Measurements from ENCODE around the gene KLF7.

Gene KLF7

GRCh38 chr2:207165121-207166038 is at the start of gene KLF7:
KLF7 (minus strand) TSS chr2:207165948; CDS start chr2:207165568, 380 bp downstream.
- DNase-seq (ENCODE audit: low read depth in 3 of 3) = peak; percentile 32 to 37 (median 33)

DNA sequence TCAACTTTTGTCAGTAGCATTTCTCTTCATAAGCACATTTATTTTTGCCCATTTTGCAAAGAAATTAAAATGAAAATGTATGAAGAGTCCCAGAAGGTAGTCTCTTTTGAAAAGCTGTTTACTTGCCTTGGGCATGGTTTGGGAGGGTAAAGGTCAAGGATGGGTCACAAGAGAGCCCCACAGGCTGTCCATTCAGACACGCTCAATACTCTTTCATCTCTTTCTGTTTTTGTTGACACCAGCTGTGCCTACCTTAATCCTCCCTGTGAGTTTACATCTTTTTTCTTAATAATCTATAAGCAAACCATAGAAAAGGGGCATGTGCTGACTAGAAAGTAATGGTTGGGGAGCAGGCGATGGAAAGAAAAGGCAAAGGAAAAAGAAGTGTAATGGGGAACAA is 49.6 kb upstream of the KLF7 start:
- no peak for DNase-seq (ENCODE audit: low read depth in 3 of 3)

GRCh38 chr2:207214446-207214845 is 48.7 kb upstream of the KLF7 start:
- DNase-seq (ENCODE audit: low read depth in 3 of 3) = no peak

- no peak for DNase-seq (ENCODE audit: low read depth in 3 of 3)
Measured at GRCh38 chr2:207206011-207206410, 40.3 kb upstream of the KLF7 start.

DNA sequence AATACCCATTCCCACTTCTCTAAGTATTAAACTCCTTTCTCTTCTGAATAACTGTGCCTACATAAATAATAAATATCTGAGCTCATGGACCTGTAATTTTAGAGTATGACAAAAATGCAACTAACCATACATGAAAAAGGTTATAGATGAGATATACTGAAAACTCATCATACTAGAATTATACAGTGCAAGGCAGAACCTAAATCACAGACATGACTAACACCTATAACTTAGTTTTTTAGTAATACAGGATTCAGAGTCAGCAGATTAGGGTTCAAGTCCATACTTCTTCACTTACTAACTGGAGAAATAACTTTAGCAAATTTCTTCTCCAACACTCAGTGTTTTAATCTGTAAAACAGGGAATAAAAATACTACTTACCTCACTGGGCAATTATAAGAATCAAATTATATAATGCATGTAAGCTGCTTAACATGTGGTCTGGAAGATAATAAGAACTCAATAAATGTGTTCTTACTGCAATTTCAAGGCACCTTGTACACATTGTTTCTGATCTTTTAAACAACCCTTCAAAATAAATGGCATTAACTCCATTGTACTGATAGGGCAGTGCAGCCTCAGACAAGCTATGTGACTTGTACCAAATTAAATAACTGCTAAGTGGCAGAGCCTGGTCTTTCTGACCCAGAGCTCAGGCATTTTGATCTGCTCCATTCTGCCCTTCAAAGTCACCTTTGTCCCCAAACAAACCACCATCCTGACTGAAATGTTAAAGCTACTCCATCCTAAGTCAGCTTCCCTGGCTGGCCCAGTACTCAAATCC is 39.6 kb upstream of the KLF7 start:
- DNase-seq (ENCODE audit: low read depth in 3 of 3) = no peak

DNA sequence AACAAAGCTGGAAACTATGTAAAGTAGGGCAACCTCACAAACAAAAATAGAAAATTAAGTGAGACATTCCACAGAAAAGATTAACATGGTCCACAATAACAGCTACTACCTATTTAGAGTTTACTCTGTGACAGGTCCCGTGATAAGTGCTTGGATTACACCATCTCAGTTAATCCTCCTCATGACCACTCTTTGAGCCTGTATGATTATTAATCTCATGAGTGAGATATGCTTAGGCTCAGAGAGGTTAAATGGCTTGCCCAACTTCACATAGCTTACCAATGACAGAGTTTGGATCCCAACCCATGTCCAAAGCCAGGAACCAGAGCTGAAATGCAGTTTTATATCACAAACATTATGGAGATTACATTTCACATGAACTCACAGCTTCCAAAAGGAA is 37.3 kb upstream of the KLF7 start:
- DNase-seq (ENCODE audit: low read depth in 3 of 3) = no peak

- no peak for DNase-seq (ENCODE audit: low read depth in 3 of 3)
Measured at GRCh38 chr2:207202645-207203044, 36.9 kb upstream of the KLF7 start.

- DNase-seq (ENCODE audit: low read depth in 3 of 3) = no peak
Measured at GRCh38 chr2:207201416-207201815, 35.7 kb upstream of the KLF7 start.

- no peak for DNase-seq (ENCODE audit: low read depth in 3 of 3)
Measured at GRCh38 chr2:207200136-207200535, 34.4 kb upstream of the KLF7 start.

GRCh38 chr2:207194028-207194427 is 28.3 kb upstream of the KLF7 start:
- no peak for DNase-seq (ENCODE audit: low read depth in 3 of 3)

DNA sequence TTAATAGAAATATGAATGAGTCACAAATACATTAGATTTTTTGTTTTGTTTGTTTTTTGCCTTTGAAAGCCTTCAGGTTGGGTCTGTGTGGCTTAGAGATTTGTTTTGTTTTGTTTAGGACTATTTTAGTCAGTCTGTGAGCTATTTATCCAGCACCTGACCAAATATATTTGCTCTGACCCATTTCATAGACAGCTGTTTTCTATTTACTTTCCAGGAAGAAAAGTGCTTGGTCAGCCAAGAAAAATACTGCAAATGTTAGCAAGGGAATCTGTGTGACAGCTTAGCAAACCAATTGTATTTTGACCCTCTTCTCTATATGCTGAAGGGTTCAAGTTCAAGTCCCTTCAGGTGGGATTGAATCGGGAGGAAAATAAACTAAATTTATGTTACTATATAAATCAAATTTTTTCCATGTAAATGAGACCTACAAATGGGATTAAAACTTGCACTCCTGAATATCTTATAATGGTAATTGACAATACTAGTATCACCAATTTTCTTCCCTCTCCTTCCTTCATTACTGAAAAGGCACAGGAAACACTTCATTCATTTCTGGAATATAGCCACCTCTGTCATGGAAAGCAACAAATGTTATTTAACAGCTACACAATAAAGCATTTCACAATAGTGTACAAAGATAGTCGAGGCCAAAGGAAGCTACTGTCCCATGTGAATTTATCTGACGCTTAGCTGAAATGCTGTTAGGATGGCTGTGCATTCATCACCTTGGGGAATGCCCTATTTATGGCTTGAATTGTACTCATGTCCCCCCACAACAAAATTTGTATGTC is 23.1 kb upstream of the KLF7 start:
- no peak for DNase-seq (ENCODE audit: low read depth in 3 of 3)

DNA sequence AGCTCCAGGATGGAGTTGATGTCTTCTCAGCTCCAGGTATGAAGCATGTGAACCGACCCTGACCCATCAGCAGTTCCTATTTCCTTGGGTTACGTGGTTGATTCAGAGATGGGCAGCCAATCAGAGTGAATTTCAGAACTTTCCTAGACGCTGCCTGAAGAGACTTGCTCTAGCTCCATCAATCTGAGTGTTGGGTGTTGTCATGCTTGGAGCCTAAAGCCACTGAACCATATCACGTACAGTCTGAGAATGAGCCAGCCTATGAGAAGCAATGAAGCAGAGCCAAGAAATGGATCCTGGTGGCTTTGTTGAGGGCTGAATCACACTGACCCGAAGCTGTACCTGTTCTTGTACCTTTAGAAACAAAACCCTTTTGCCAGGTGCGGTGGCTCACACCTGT is 19.6 kb upstream of the KLF7 start:
- DNase-seq (ENCODE audit: low read depth in 3 of 3) = no peak

- no peak for DNase-seq (ENCODE audit: low read depth in 3 of 3)
Measured at GRCh38 chr2:207184768-207185167, 19.0 kb upstream of the KLF7 start.

DNA sequence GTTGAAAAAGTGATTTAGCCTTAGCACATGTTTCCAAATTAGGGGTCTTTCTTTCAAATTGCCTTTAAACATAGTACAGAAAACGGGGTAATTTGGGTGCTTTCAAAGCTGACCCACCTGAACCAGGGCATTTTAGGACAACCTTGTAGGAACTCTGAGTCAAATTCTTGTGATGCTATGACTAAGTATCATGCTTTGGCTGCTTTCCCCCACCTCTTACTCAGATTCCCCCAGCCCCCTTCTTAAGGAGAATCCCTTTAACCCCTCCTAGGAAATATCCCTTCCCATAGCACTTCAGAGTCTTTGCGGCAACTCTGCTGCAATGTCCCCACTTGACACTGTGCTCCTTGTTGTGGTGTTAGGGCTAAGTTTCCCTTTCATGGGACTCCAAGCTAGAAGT is 18.6 kb upstream of the KLF7 start:
- DNase-seq (ENCODE audit: low read depth in 3 of 3) = no peak

- DNase-seq (ENCODE audit: low read depth in 3 of 3) = no peak
Measured at GRCh38 chr2:207183506-207183905, 17.8 kb upstream of the KLF7 start.

GRCh38 chr2:207182911-207183310 is 17.2 kb upstream of the KLF7 start:
- DNase-seq (ENCODE audit: low read depth in 3 of 3) = no peak

- no peak for DNase-seq (ENCODE audit: low read depth in 3 of 3)
Measured at GRCh38 chr2:207181526-207182274, 16.0 kb upstream of the KLF7 start.

DNA sequence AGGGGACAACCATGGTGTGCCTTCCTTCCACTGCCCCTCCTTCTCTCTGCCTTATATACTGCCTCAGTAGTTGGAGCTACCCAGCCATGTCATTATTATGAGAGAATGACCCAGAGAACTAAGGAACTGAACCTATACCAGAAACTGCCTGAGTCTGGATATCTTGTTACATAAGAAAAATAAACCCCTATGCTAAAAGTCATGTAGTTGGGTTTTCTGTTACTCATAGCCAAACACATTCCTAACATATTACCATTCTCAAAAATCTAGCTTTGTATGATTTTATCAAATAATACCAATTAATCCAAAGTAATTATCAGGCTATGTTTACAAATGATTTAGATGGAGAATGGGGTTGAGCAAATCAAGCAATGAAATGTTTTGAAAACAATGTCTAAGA is 15.0 kb upstream of the KLF7 start:
- no peak for DNase-seq (ENCODE audit: low read depth in 3 of 3)

GRCh38 chr2:207176247-207176646 is 10.5 kb upstream of the KLF7 start:
- DNase-seq (ENCODE audit: low read depth in 3 of 3) = no peak

DNA sequence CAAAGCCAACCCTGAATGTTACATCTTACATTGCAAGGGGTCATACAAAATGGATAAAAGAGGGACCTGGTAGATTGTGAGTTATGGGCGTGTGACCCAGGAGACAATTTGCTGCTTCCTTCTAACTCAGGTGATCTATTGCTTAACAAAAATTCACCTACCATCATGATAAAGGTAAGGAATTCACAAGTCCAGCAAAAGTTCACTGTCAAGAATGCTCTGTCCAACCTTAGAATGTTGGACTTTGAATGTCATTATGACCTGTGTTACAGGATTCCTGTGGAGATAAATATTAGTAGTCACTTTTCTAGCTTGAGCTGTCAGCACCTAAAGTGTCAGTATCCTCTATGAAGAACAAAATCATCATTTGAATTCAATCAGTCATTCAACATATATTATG is 7.9 kb upstream of the KLF7 start:
- DNase-seq (ENCODE audit: low read depth in 3 of 3) = no peak

Measured in stimulated activated CD4-positive, alpha-beta T cell treated with anti-CD3 and anti-CD28 coated beads, TNF-alpha, amount 100 ng/mL, for 4 hours (primary cell).